MM.1S (cell line): ENCODE data around the gene DENND5B.
"Not testable (repeated sequence)": the region's sequence is repeated elsewhere in the genome, so short reads cannot be mapped to it uniquely, and the experiment has no call there.

Source experiments
- EZH2 ChIP-seq: fragments of 300-600 bp; sonication (generic); optimal IDR thresholded peaks from 2 replicates; pipeline ENCODE3; 2017; ENCODE audit warnings: low read depth, mild to moderate bottlenecking, antibody characterized with exemption, low read length, mixed read lengths
- TF ChIP-seq, protein P1 (sequence below): fragments of 300-600 bp; sonication (generic); IDR thresholded peaks from 2 replicates; pipeline ENCODE4 v1.5.1; 2016; ENCODE audit warnings: antibody characterized with exemption, low read length, mixed read lengths

DNA sequence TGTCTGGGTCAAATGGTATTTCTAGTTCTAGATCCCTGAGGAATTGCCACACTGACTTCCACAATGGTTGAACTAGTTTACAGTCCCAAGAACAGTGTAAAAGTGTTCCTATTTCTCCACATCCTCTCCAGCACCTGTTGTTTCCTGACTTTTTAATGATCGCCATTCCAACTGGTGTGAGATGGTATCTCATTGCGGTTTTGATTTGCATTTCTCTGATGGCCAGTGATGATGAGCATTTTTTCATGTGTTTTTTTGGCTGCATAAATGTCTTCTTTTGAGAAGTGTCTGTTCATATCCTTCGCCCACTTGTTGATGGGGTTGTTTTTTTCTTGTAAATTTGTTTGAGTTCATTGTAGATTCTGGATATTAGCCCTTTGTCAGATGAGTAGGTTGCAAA, 40.3 kb downstream of the DENND5B start:
- TF ChIP-seq, protein P1, sequence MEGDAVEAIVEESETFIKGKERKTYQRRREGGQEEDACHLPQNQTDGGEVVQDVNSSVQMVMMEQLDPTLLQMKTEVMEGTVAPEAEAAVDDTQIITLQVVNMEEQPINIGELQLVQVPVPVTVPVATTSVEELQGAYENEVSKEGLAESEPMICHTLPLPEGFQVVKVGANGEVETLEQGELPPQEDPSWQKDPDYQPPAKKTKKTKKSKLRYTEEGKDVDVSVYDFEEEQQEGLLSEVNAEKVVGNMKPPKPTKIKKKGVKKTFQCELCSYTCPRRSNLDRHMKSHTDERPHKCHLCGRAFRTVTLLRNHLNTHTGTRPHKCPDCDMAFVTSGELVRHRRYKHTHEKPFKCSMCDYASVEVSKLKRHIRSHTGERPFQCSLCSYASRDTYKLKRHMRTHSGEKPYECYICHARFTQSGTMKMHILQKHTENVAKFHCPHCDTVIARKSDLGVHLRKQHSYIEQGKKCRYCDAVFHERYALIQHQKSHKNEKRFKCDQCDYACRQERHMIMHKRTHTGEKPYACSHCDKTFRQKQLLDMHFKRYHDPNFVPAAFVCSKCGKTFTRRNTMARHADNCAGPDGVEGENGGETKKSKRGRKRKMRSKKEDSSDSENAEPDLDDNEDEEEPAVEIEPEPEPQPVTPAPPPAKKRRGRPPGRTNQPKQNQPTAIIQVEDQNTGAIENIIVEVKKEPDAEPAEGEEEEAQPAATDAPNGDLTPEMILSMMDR: not testable (repeated sequence)
- not testable (repeated sequence) for TF ChIP-seq EZH2
